Measurements from ENCODE around the gene SNX30.
"Not testable (repeated sequence)": the region's sequence is repeated elsewhere in the genome, so short reads cannot be mapped to it uniquely, and the experiment has no call there.

The SNX30 gene

GRCh38 chr9:112750016-112750763 lies at the start of gene SNX30:
SNX30 (plus strand) TSS chr9:112750760; CDS start chr9:112751002, 242 bp downstream.
- peak; percentile 92 for DNase-seq

GRCh38 chr9:112703304-112703703 lies 47.3 kb upstream of the SNX30 start:
- DNase-seq: no peak

GRCh38 chr9:112705768-112706427 lies 44.7 kb upstream of the SNX30 start:
- peak; percentile 71 for DNase-seq

- peak; percentile 34 for DNase-seq
These were observed 39.4 kb upstream of the SNX30 start for GRCh38 chr9:112711050-112711689.

- no peak for DNase-seq
These were observed 37.9 kb upstream of the SNX30 start for GRCh38 chr9:112712678-112713077.

GRCh38 chr9:112717661-112718331 lies 32.8 kb upstream of the SNX30 start, which contains the start of gene INIP:
INIP (minus strand) TSS chr9:112718117; CDS start chr9:112716485, 1,632 bp downstream.
- DNase-seq: peak; percentile 98

- DNase-seq: peak; percentile 69
These were observed 31.3 kb upstream of the SNX30 start for GRCh38 chr9:112719241-112719691.

GRCh38 chr9:112719696-112720095 lies 30.9 kb upstream of the SNX30 start:
- no peak for DNase-seq

GRCh38 chr9:112720113-112720780 lies 30.3 kb upstream of the SNX30 start:
- DNase-seq: no peak

GRCh38 chr9:112722749-112723148 lies 27.8 kb upstream of the SNX30 start:
- not testable (repeated sequence) for DNase-seq

- no peak for DNase-seq
These were observed 24.6 kb upstream of the SNX30 start for GRCh38 chr9:112725961-112726360.

GRCh38 chr9:112726428-112726827 lies 24.1 kb upstream of the SNX30 start:
- no peak for DNase-seq

- no peak for DNase-seq
These were observed 22.2 kb upstream of the SNX30 start for GRCh38 chr9:112728401-112728800.

GRCh38 chr9:112731971-112732370 lies 18.6 kb upstream of the SNX30 start:
- no peak for DNase-seq

GRCh38 chr9:112734892-112735291 lies 15.7 kb upstream of the SNX30 start:
- DNase-seq: no peak

- DNase-seq: no peak
These were observed 7.2 kb upstream of the SNX30 start for GRCh38 chr9:112743216-112743836.

GRCh38 chr9:112744177-112744576 lies 6.4 kb upstream of the SNX30 start:
- DNase-seq: no peak

- no peak for DNase-seq
These were observed 3.5 kb upstream of the SNX30 start for GRCh38 chr9:112747094-112747493.

GRCh38 chr9:112750764-112751055 lies 150 bp downstream of the SNX30 start:
- no peak for DNase-seq

- DNase-seq: peak; percentile 94
These were observed 666 bp downstream of the SNX30 start for GRCh38 chr9:112751056-112751795.

- DNase-seq: peak; percentile 4
These were observed 2.0 kb downstream of the SNX30 start for GRCh38 chr9:112752334-112753125.
